ENCODE data around the gene PRKCZ. TPM values are rescaled to one million over a fixed set of nuclear protein-coding genes. Genes with fewer than 3 reads are reported as not detected.

The PRKCZ gene
- total RNA-seq, 1 experiment from 2014 or later, result 45.9 TPM

DNA sequence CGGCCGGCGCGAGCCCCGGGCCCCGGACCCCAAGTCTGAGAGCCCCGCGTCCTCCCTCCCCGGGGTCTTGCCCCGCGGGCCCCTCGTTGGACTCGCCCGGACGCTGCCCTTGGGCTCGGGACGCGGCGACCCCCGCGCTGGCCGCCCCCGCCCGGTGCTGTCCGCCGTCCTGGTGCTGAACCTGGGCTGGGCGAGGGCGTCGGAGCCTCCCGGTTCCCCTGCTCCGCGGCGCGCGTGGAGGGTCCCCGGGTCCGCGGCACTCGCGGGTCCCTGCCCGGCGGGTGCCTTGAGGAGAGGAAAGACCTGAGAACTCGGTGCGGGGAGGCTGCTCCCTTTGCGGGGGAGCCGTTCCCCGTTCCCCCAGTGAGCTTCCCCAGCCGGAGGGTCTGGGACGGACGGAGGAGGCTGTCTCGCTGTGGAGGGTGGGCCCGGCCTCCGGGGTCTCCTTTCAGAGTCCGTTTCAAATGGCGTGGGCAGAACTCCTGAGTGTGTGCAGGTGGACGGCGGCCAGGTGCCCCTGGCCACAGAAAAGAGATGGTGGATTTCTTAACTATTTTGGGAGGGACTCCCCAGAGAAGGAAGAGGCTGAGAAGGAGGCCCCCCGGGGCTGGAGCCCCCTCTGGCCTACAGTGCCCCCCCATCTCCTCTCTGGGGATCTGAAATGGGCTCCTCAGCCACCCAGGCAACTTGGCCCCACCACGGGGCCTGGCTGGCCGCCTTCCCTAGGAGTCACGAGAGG is 30.5 kb upstream of the PRKCZ start:
- intact Hi-C loops (cut with micrococcal nuclease; ENCODE audit: unreplicated experiment), result no loop called here
- ChIA-PET CTCF (interaction anchor here (0.7 kb wide), 1 partner anchor 185 kb away, joined by 3 read pairs; no protein-coding TSS in a partner anchor), POLR2A (no interaction called here)
- peak overlapping the region; percentile 18 for H3K4me3 ChIP-seq (ENCODE audit: low read depth, low read length)
- DNase-seq, result peak in 1 of 2 experiments; percentile 63
- Mint-ChIP-seq H3K36me3 (ENCODE audit: insufficient read depth, unreplicated experiment) (no peaks in the 10 kb centered on the region), H3K4me1 (ENCODE audit: low read depth, unreplicated experiment) (no peaks in the 10 kb centered on the region), H3K9me3 (ENCODE audit: unreplicated experiment) (no peaks in the 10 kb centered on the region), H3K27ac (ENCODE audit: unreplicated experiment) (no peak overlapping the region), H3K27me3 (ENCODE audit: insufficient read depth, unreplicated experiment) (peaks cover 22% of the 10 kb centered on the region), H3K4me3 (ENCODE audit: unreplicated experiment) (no peak overlapping the region)
- no peaks in the 10 kb centered on the region for H3K9me3 ChIP-seq
- BruUV-seq (replicated peaks), result no TSS peak
- H3K36me3 ChIP-seq (ENCODE audit: control insufficient read depth, insufficient read depth, low read length), result no peaks in the 10 kb centered on the region
- H3K4me1 ChIP-seq, result no peaks in the 10 kb centered on the region
- TF ChIP-seq, protein P1, sequence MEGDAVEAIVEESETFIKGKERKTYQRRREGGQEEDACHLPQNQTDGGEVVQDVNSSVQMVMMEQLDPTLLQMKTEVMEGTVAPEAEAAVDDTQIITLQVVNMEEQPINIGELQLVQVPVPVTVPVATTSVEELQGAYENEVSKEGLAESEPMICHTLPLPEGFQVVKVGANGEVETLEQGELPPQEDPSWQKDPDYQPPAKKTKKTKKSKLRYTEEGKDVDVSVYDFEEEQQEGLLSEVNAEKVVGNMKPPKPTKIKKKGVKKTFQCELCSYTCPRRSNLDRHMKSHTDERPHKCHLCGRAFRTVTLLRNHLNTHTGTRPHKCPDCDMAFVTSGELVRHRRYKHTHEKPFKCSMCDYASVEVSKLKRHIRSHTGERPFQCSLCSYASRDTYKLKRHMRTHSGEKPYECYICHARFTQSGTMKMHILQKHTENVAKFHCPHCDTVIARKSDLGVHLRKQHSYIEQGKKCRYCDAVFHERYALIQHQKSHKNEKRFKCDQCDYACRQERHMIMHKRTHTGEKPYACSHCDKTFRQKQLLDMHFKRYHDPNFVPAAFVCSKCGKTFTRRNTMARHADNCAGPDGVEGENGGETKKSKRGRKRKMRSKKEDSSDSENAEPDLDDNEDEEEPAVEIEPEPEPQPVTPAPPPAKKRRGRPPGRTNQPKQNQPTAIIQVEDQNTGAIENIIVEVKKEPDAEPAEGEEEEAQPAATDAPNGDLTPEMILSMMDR (IDR thresholded peaks at IDR 0.05; ENCODE audit: insufficient read depth in 1 of 2, low read depth in 1 of 2, low read length in 1 of 2, severe bottlenecking in 1 of 2, unreplicated experiment in 1 of 2), result no peak
- H3K27me3 ChIP-seq (replicated peaks; ENCODE audit: control insufficient read depth, insufficient read depth, low read length), result no peaks in the 10 kb centered on the region; the same call in none of the 2 replicates

DNA sequence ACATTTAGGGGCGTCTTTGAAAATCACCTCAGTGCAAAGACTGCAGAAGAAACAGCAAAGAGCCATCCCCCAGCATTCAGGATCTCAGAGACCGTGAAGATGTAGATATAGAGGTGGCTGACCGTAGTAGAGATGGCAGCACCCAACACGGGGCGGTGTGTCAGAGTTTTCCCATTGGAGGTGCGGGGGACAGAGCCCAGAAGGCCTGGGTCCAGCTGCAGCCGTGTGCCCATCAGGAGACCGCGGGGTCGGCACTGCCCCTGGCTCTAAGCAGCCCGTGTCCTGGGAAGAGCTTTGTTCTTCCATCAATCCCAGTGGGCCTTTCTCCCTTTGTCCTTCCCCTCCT is 29.9 kb upstream of the PRKCZ start:
- Mint-ChIP-seq H3K27me3 (ENCODE audit: insufficient read depth, unreplicated experiment) (peaks cover 21% of the 10 kb centered on the region), H3K27ac (ENCODE audit: unreplicated experiment) (no peak overlapping the region)
- no TSS peak for BruUV-seq (replicated peaks)

DNA sequence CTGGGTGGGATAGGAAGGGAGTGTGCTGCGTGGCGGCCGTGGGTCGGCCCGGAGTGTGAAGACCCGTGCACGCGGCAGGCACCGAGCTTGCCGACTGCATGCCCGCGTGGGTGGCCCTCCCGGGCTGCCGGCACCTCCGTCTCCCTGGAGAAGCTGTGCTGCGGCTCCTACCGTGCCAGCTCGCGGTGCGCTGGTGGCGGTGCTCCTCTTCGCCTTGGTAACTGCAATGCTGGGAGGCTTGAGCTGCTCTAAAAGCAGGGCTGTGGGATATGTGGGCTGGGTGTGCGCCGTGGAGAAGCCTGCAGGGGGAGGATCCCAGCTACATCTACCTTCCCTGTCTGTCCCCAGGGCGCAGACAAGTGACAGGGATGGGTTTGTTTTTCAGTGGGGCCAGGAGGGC is 28.7 kb upstream of the PRKCZ start:
- no peaks in the 10 kb centered on the region for H3K4me1 ChIP-seq
- TF ChIP-seq, protein P1 (IDR thresholded peaks at IDR 0.05; ENCODE audit: insufficient read depth in 1 of 2, low read depth in 1 of 2, low read length in 1 of 2, severe bottlenecking in 1 of 2, unreplicated experiment in 1 of 2), result no peak
- Mint-ChIP-seq H3K36me3 (ENCODE audit: insufficient read depth, unreplicated experiment) (no peaks in the 10 kb centered on the region), H3K9me3 (ENCODE audit: unreplicated experiment) (no peaks in the 10 kb centered on the region), H3K4me3 (ENCODE audit: unreplicated experiment) (no peak overlapping the region), H3K4me1 (ENCODE audit: low read depth, unreplicated experiment) (no peaks in the 10 kb centered on the region), H3K27me3 (ENCODE audit: insufficient read depth, unreplicated experiment) (peaks cover 17% of the 10 kb centered on the region), H3K27ac (ENCODE audit: unreplicated experiment) (no peak overlapping the region)
- H3K4me3 ChIP-seq (ENCODE audit: low read depth, low read length), result no peak overlapping the region
- POLR2A ChIA-PET, result no interaction called here
- no TSS peak for BruUV-seq (replicated peaks)
- no peak for DNase-seq
- intact Hi-C loops (cut with micrococcal nuclease; ENCODE audit: unreplicated experiment), result no loop called here
- H3K9me3 ChIP-seq, result no peaks in the 10 kb centered on the region
- CTCF ChIA-PET, result no interaction called here
- no peaks in the 10 kb centered on the region for H3K36me3 ChIP-seq (ENCODE audit: control insufficient read depth, insufficient read depth, low read length)
- H3K27me3 ChIP-seq (replicated peaks; ENCODE audit: control insufficient read depth, insufficient read depth, low read length), result no peaks in the 10 kb centered on the region; the same call in none of the 2 replicates

More for the DNA sequence above, 29.9 kb upstream of the PRKCZ start:
- Histone ChIP-seq H3K4me3 (ENCODE audit: low read depth, low read length) (no peak overlapping the region), H3K27me3 (replicated peaks; ENCODE audit: control insufficient read depth, insufficient read depth, low read length) (no peaks in the 10 kb centered on the region; the same call in none of the 2 replicates), H3K9me3 (no peaks in the 10 kb centered on the region), H3K36me3 (ENCODE audit: control insufficient read depth, insufficient read depth, low read length) (no peaks in the 10 kb centered on the region), H3K4me1 (no peaks in the 10 kb centered on the region)
- H3K4me3 Mint-ChIP-seq (ENCODE audit: unreplicated experiment), result no peak overlapping the region
- H3K36me3 Mint-ChIP-seq (ENCODE audit: insufficient read depth, unreplicated experiment), result no peaks in the 10 kb centered on the region
- H3K9me3 Mint-ChIP-seq (ENCODE audit: unreplicated experiment), result no peaks in the 10 kb centered on the region
- no peak for DNase-seq
- ChIA-PET CTCF (interaction anchor here (0.7 kb wide), 1 partner anchor 184 kb away, joined by 3 read pairs; no protein-coding TSS in a partner anchor), POLR2A (no interaction called here)
- intact Hi-C loops (cut with micrococcal nuclease; ENCODE audit: unreplicated experiment), result no loop called here
- TF ChIP-seq, protein P1 (IDR thresholded peaks at IDR 0.05; ENCODE audit: insufficient read depth in 1 of 2, low read depth in 1 of 2, low read length in 1 of 2, severe bottlenecking in 1 of 2, unreplicated experiment in 1 of 2), result no peak
- no peaks in the 10 kb centered on the region for H3K4me1 Mint-ChIP-seq (ENCODE audit: low read depth, unreplicated experiment)
